Measurements from ENCODE around the gene SEMA3D. TPM values are rescaled to one million over a fixed set of nuclear protein-coding genes. Genes with fewer than 3 reads are reported as not detected.

The SEMA3D gene
- polyA plus RNA-seq, 1 donor from 2014 or later = 1.6 TPM

DNA sequence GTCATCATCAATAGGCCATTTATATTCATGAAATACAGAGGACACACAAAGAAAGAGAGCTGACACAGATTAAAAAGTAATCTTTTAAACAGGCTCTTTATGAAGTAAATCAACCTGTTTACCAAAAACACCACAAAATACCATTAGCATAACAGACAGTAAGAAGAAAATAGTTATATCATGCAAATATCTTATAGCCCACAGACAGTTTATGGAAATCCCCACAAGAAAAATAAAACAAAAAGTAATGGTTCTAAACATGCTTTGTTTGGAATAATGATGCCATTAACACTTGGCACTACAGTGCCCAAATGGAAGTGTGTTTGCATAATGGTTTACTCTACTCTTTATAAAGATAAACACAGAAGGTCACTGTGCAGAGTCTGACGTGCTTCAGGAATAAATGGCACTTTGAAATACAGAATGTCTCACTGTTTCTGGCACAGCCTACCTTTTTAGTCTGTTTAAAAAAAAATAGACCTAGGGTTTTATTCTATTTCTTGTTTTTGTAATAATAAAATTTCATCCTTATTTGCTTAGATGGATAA is 30.1 kb downstream of the SEMA3D start:
- H3K9ac ChIP-seq (ENCODE audit: low read length) = no peak overlapping the region
- H3K4me3 ChIP-seq (ENCODE audit: low read length) = no peak overlapping the region
- H3K27ac ChIP-seq (ENCODE audit: low read length) = no peak overlapping the region
- H3F3A ChIP-seq (ENCODE audit: insufficient read depth, low read length, poor library complexity, severe bottlenecking) = no peaks in the 10 kb centered on the region
- no peaks in the 10 kb centered on the region for H3K9me2 ChIP-seq (ENCODE audit: insufficient read depth, low read length)
- no peaks in the 10 kb centered on the region for H3K36me3 ChIP-seq (ENCODE audit: insufficient read depth, low read length)
- H3K9me3 ChIP-seq (ENCODE audit: low read length) = no peaks in the 10 kb centered on the region
- no peaks in the 10 kb centered on the region for H4K20me1 ChIP-seq (ENCODE audit: insufficient read depth)
- TF ChIP-seq MXI1 (conservative IDR thresholded peaks at IDR 0.05; ENCODE audit: poor library complexity, severe bottlenecking) = no peak
- TF ChIP-seq EZH2 (IDR thresholded peaks at IDR 0.05; ENCODE audit: borderline replicate concordance, insufficient read depth, low read length, poor library complexity, severe bottlenecking) = no peak
- TF ChIP-seq, protein P1, sequence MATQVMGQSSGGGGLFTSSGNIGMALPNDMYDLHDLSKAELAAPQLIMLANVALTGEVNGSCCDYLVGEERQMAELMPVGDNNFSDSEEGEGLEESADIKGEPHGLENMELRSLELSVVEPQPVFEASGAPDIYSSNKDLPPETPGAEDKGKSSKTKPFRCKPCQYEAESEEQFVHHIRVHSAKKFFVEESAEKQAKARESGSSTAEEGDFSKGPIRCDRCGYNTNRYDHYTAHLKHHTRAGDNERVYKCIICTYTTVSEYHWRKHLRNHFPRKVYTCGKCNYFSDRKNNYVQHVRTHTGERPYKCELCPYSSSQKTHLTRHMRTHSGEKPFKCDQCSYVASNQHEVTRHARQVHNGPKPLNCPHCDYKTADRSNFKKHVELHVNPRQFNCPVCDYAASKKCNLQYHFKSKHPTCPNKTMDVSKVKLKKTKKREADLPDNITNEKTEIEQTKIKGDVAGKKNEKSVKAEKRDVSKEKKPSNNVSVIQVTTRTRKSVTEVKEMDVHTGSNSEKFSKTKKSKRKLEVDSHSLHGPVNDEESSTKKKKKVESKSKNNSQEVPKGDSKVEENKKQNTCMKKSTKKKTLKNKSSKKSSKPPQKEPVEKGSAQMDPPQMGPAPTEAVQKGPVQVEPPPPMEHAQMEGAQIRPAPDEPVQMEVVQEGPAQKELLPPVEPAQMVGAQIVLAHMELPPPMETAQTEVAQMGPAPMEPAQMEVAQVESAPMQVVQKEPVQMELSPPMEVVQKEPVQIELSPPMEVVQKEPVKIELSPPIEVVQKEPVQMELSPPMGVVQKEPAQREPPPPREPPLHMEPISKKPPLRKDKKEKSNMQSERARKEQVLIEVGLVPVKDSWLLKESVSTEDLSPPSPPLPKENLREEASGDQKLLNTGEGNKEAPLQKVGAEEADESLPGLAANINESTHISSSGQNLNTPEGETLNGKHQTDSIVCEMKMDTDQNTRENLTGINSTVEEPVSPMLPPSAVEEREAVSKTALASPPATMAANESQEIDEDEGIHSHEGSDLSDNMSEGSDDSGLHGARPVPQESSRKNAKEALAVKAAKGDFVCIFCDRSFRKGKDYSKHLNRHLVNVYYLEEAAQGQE (IDR thresholded peaks at IDR 0.05; ENCODE audit: borderline replicate concordance) = no peak
- TF ChIP-seq, protein P2, sequence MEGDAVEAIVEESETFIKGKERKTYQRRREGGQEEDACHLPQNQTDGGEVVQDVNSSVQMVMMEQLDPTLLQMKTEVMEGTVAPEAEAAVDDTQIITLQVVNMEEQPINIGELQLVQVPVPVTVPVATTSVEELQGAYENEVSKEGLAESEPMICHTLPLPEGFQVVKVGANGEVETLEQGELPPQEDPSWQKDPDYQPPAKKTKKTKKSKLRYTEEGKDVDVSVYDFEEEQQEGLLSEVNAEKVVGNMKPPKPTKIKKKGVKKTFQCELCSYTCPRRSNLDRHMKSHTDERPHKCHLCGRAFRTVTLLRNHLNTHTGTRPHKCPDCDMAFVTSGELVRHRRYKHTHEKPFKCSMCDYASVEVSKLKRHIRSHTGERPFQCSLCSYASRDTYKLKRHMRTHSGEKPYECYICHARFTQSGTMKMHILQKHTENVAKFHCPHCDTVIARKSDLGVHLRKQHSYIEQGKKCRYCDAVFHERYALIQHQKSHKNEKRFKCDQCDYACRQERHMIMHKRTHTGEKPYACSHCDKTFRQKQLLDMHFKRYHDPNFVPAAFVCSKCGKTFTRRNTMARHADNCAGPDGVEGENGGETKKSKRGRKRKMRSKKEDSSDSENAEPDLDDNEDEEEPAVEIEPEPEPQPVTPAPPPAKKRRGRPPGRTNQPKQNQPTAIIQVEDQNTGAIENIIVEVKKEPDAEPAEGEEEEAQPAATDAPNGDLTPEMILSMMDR (IDR thresholded peaks at IDR 0.05; ENCODE audit: poor library complexity, severe bottlenecking) = no peak
- no peak for TF ChIP-seq EP300 (conservative IDR thresholded peaks at IDR 0.05; ENCODE audit: poor library complexity, severe bottlenecking)
- TF ChIP-seq RAD21 (conservative IDR thresholded peaks at IDR 0.05) = no peak
- TF ChIP-seq POLR2AphosphoS5 (IDR thresholded peaks at IDR 0.05) = no peak
- TF ChIP-seq TAF1 (IDR thresholded peaks at IDR 0.05; ENCODE audit: low read depth) = no peak
- TF ChIP-seq SMC3 (conservative IDR thresholded peaks at IDR 0.05; ENCODE audit: poor library complexity) = no peak
- H3K27me3 ChIP-seq (ENCODE audit: insufficient read depth, low read depth, low read length) = no peaks in the 10 kb centered on the region
- no peak overlapping the region for H3K4me2 ChIP-seq (ENCODE audit: low read length)
- no peak overlapping the region for H2AFZ ChIP-seq (ENCODE audit: low read depth, low read length)
- no peaks in the 10 kb centered on the region for H3K79me2 ChIP-seq (replicated peaks; ENCODE audit: insufficient read depth, low read length)

DNA sequence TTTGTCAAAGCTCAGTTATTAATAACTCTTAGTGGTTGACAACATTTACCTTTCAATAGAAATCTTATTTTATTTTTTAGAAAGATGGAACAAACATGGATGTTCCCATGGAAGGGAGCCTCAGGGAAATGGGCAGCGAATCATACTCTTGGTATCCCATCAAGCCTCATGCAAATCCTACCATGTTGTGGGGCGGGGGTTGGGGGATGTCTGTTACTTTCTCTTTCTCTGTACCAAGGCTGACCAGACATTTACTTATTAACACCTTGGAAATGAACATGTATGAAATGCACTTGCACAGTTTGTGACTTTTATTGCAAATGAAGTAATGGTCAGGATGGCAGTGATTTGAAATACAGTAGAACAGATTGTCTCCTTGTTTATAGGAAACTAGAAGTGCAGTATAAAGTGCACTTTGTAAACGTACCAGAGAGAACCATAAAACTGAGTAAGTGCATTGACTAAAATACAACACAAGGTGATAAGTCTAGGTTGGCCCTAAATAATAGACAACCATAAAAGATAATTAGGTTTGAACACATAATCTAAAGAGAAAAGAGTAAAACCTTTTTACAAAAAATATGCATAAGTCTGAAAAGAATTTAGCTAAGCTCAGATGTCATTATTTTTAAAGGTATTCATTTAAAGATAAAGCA is 32.4 kb downstream of the SEMA3D start:
- no peak for TF ChIP-seq SMC3 (conservative IDR thresholded peaks at IDR 0.05; ENCODE audit: poor library complexity)
- TF ChIP-seq, protein P2 (IDR thresholded peaks at IDR 0.05; ENCODE audit: poor library complexity, severe bottlenecking) = no peak
- TF ChIP-seq TAF1 (IDR thresholded peaks at IDR 0.05; ENCODE audit: low read depth) = no peak
- TF ChIP-seq, protein P1 (IDR thresholded peaks at IDR 0.05; ENCODE audit: borderline replicate concordance) = no peak
- TF ChIP-seq EP300 (conservative IDR thresholded peaks at IDR 0.05; ENCODE audit: poor library complexity, severe bottlenecking) = no peak
- TF ChIP-seq POLR2AphosphoS5 (IDR thresholded peaks at IDR 0.05) = no peak
- no peak for TF ChIP-seq RAD21 (conservative IDR thresholded peaks at IDR 0.05)
- no peaks in the 10 kb centered on the region for H3K9me2 ChIP-seq (ENCODE audit: insufficient read depth, low read length)

More for the DNA sequence above, 32.4 kb downstream of the SEMA3D start:
- Histone ChIP-seq H3K9me3 (ENCODE audit: low read length) (no peaks in the 10 kb centered on the region), H3F3A (ENCODE audit: insufficient read depth, low read length, poor library complexity, severe bottlenecking) (no peaks in the 10 kb centered on the region), H3K27ac (ENCODE audit: low read length) (no peak overlapping the region), H4K20me1 (ENCODE audit: insufficient read depth) (no peaks in the 10 kb centered on the region), H3K36me3 (ENCODE audit: insufficient read depth, low read length) (no peaks in the 10 kb centered on the region), H3K4me3 (ENCODE audit: low read length) (no peak overlapping the region), H3K9ac (ENCODE audit: low read length) (no peak overlapping the region), H3K79me2 (replicated peaks; ENCODE audit: insufficient read depth, low read length) (no peaks in the 10 kb centered on the region), H3K27me3 (ENCODE audit: insufficient read depth, low read depth, low read length) (no peaks in the 10 kb centered on the region), H2AFZ (ENCODE audit: low read depth, low read length) (no peak overlapping the region), H3K4me2 (ENCODE audit: low read length) (no peak overlapping the region)

Measured in neural cell (in vitro differentiated cells).